ENCODE data around the gene RDH13.
"Not testable (repeated sequence)": the region's sequence is repeated elsewhere in the genome, so short reads cannot be mapped to it uniquely, and the experiment has no call there.

RDH13 gene

GRCh38 chr19:55062735-55063491, at the start of gene RDH13:
Gene RDH13, minus strand, starts transcription at chr19:55063148. Its CDS starts 116 bp downstream, at chr19:55063032.
- peak; percentile 92 to 94 for DNase-seq

GRCh38 chr19:55112246-55112776, 49.4 kb upstream of the RDH13 start:
- no peak for DNase-seq

- no peak for DNase-seq
These were observed 48.4 kb upstream of the RDH13 start for GRCh38 chr19:55111238-55111831.

GRCh38 chr19:55109527-55110291, 46.8 kb upstream of the RDH13 start:
- no peak for DNase-seq

GRCh38 chr19:55107252-55107651, 44.3 kb upstream of the RDH13 start:
- not testable (repeated sequence) for DNase-seq

- DNase-seq: no peak
These were observed 43.6 kb upstream of the RDH13 start for GRCh38 chr19:55106591-55106990.

GRCh38 chr19:55105237-55105636, 42.3 kb upstream of the RDH13 start:
- no peak for DNase-seq

- DNase-seq: no peak
These were observed 40.2 kb upstream of the RDH13 start for GRCh38 chr19:55103190-55103589.

GRCh38 chr19:55101261-55101660, 38.3 kb upstream of the RDH13 start:
- DNase-seq: no peak

- no peak for DNase-seq
These were observed 36.9 kb upstream of the RDH13 start for GRCh38 chr19:55099557-55100506.

GRCh38 chr19:55098716-55099556, 36.0 kb upstream of the RDH13 start:
- DNase-seq: no peak

- DNase-seq: no peak
These were observed 35.1 kb upstream of the RDH13 start for GRCh38 chr19:55097864-55098715.

- no peak for DNase-seq
These were observed 33.2 kb upstream of the RDH13 start for GRCh38 chr19:55096061-55096701.

GRCh38 chr19:55095260-55096060, 32.5 kb upstream of the RDH13 start:
- no peak for DNase-seq

GRCh38 chr19:55094456-55095259, 31.7 kb upstream of the RDH13 start:
- DNase-seq: no peak

- no peak for DNase-seq
These were observed 29.7 kb upstream of the RDH13 start for GRCh38 chr19:55092423-55093318.

- no peak for DNase-seq
These were observed 29.0 kb upstream of the RDH13 start for GRCh38 chr19:55091955-55092354.

Data from NCI-H1930 (cell line).